GM21423 (cell line): ENCODE data around the gene GMCL1.

Experiments
- ATAC-seq: cut with Tn5 transposase; IDR thresholded peaks from one replicate; pipeline ENCODE4 v1.9.1; 2021; ENCODE audit warnings: mild to moderate bottlenecking, moderate library complexity; ENCODE audit not compliant: unreplicated experiment

Gene GMCL1, protein sequence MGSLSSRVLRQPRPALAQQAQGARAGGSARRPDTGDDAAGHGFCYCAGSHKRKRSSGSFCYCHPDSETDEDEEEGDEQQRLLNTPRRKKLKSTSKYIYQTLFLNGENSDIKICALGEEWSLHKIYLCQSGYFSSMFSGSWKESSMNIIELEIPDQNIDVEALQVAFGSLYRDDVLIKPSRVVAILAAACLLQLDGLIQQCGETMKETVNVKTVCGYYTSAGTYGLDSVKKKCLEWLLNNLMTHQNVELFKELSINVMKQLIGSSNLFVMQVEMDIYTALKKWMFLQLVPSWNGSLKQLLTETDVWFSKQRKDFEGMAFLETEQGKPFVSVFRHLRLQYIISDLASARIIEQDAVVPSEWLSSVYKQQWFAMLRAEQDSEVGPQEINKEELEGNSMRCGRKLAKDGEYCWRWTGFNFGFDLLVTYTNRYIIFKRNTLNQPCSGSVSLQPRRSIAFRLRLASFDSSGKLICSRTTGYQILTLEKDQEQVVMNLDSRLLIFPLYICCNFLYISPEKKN

GRCh38 chr2:69829256-69830044, at the start of gene GMCL1:
TSS of gene GMCL1 (plus strand) at chr2:69829660. CDS start at chr2:69829893, 233 bp downstream.
- ATAC-seq: peak; percentile 88

- ATAC-seq: peak; percentile 7
Measured at GRCh38 chr2:69780921-69781320, 48.5 kb upstream of the GMCL1 start.

DNA sequence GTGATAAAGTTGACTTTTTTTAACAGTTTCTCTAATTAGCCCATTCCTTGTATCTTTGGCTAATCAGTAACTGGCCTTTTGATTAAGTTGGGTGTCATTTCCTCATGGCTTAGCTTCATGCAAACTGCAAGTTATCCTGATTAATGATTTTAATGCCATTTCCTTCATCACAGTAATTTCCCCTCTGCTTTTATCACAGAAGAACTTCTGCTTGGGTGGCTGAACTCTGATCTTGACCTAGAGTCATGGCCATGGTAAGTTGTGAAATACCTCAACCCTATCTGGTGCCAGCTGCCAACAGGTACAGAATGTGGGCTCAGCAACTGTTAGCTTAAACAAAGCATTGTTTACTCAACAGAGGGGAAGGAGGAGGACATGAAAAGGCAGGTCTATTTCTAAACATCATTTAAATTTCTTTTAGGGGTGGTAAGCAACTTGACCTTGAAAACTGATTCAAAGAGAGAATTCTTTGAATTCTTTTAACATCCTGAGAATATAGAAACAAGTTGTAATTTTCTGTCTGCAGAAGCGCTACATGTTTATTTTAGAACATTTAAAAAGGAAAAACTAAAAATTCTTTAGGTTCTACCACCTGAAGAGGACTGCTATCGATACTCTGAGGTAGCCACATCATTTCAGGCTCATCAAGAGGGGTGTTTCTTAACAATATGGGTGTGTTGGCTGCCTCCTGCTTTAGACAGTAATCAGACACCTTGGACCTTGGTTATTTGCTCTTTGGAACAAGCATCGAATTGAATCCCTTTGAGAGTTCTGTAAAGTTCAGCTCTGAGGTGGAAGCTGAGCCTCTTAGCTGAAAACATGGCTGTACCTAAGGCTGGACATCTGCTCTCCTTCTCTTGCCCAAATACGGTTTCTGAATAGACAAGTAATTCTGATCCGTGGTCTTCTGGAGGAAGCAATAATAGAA, 47.9 kb upstream of the GMCL1 start:
- peak; percentile 60 for ATAC-seq

DNA sequence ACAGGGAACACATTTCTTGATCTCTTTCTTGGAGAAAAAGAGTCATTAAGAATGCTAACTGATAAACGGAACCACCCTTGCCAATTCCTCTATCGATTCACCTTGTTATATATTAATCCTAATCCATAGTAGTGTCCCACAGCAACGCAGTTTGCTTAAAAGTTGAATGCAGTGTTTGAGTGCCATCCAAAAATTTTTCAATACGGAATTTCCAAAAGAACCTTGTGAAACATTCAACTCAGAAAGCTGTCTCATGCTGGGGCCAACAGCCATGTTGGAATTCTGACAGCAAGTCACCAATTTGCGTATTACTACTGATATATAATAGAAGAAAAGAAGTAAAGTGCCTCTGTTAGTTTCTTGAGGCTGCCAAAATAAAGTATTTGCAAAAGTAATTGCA, 45.2 kb upstream of the GMCL1 start:
- ATAC-seq: no peak

DNA sequence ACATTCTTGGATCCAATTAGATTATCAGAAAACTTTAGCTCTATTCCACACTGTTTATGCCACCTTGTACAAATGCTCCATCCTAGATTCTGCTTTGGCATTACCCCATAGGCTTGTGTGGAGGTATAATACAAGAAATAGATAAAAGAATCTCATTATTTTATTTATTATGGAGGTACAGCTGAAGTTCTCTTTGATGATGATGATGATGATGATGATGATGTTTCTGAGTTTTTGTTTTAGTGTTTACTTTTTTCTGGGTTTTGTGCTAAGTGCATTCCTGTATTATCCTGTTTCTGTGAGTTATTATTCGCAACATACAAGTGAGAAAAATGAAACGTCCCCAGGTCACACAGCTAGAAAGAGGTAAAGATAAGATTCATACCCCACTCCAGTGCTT, 44.1 kb upstream of the GMCL1 start:
- ATAC-seq: no peak

- ATAC-seq: no peak
Measured at GRCh38 chr2:69786052-69786560, 43.4 kb upstream of the GMCL1 start.

DNA sequence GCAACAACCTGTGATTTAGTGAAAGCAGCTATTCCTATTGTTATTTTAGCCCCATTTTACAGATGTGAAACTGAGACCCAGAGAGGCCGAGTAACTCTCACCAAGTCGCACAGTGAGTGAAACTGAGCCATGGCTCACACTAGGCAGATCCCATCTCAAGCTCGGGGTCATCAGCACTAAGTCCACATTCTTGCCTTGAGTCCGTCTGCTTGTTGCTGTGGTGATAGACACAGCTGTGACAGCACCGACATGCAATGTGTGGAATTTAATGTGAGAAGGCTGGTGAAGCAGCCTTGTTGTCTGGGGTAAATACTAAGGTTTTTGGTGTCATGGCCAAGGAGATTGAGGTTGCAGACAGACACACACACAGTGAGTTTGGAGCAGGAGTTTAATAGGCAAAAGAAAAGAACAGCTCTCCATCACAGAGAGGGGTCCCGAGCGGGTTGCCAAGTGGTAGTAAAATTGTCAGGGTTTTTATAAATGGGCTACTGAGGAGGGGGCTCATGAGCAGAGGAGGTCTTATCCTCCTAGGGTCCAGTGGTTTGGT, 40.2 kb upstream of the GMCL1 start:
- ATAC-seq: peak; percentile 45

DNA sequence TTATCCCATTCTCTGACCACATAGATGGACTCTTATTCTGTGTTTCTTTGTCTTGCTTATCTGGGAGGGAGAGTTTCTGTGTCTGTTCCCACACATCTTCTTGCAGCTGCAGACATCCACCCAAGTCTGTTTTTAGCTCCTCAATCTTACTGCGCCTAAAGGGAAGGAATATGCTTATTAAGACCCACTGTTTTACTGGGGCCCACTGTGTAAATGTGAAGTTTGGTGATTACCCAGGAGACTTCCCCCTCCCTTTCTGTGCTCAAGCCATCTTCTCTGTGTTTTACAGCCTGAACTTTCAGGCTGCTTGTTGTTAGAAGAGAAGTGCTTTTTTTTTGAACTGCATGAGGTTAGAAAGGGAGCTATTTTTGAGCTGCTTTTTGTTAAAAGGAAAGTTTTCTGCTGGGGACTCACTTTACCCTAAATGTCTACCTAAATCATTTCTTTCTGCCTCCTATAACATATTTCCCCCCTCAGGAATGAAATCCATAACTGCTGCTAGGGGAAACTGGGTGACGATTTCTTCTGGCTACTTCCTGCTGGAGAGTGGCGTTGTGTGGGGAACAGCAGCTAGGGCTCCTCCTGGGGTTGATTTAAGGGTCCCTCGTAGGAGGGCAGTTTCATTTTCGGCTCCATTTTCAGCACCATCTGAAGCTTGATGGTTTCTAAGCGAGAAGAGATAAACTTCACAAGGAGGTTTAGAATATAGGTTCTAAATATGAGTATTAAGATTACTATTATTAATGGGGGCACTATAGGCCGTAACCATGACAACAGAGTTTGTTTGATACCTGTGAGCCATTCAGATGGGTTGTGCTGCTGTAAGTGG, 39.5 kb upstream of the GMCL1 start:
- peak; percentile 31 for ATAC-seq

- ATAC-seq: no peak
Measured at GRCh38 chr2:69790601-69790959, 38.9 kb upstream of the GMCL1 start.

GRCh38 chr2:69791045-69791444, 38.4 kb upstream of the GMCL1 start:
- no peak for ATAC-seq

- no peak for ATAC-seq
Measured at GRCh38 chr2:69796174-69796573, 33.3 kb upstream of the GMCL1 start.

DNA sequence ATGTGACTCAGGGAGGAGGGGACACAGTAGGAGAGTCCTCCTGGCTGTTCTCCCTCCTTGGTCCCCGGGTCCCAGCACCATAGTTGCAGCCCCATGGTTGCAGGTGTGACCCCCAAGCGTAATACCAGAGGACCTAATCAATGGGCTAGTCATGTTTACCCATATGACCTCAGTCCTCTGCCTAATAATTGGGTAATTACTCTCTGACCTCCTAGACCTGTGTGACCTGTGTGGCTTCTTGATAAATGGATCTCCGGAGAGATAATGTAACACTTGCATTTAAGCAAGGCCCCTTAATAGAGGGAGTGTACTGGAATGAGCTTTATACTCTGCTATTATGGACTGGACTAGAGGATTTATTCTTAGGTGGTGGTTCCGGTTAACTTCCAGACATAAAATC, 32.2 kb upstream of the GMCL1 start:
- ATAC-seq: no peak

GRCh38 chr2:69797836-69798289, 31.6 kb upstream of the GMCL1 start:
- no peak for ATAC-seq

DNA sequence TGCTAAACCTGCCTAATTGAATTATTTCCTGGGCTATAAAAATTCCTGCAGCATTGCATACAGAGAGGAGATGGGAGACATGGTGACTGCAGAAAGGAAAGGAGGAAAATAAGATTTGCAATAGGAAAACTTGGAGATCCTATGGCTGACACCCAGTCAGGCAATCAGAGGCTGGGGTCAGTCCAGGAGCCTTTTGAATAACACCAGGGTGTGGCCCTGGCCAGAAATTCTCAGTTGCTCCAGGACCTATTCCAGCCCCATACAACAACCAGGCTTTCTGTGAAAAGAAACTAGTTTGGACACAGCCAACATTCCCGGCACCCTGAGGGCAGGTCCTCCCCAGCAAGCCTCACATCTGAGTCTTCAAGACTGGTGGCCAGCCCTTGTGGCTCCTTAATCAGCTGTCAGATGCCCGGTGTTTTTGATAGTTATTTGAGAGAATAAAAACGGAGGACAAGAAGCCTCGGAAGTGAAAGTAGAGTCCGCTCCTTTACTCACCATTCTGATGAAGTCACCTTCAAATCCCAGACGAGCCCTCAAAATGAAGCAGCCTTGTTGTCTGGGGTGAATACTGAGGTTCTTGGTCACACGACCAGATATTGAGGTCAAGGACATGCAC, 31.1 kb upstream of the GMCL1 start:
- no peak for ATAC-seq

GRCh38 chr2:69798909-69799526, 30.4 kb upstream of the GMCL1 start:
- ATAC-seq: no peak

DNA sequence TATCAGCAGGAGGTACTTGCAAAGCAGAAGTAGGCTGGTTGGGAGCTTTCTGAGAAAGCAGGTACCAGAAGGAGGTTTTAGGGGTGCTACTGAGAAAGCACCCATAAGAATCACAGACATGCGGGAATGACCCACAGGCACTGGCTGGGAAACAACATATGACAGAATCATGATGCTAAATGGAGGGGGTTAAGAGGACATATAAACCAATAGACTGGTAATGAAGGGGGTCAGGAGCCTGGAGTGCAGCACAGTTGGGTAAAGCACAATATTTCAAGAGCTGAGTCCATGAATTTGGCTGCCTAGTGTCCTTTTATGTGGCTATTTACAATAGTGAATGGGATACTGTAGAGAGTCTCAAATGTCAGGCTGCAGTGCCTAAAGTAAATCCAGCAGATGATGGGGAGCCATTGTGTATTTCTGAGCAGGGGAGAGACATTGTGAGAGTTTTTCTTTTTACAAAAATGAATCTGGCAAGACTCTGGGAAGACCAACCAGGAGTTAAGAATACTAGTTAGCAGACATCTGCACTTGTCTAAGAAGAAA, 27.6 kb upstream of the GMCL1 start:
- ATAC-seq: no peak

GRCh38 chr2:69802781-69803367, 26.6 kb upstream of the GMCL1 start:
- ATAC-seq: peak; percentile 65

- ATAC-seq: no peak
Measured at GRCh38 chr2:69804416-69804815, 25.0 kb upstream of the GMCL1 start.
